Activated CD8-positive, alpha-beta T cell treated with anti-CD3 and anti-CD28 coated beads for 36 hours (primary cell): ENCODE measurements around the gene BAHD1. TPM values are rescaled to one million over a fixed set of nuclear protein-coding genes. Genes with fewer than 3 reads are reported as not detected.

Source experiments
- ATAC-seq: fragments of 200-7000 bp; cut with Tn5 transposase; one replicate; pipeline ENCODE4 v1.10.0; 2021; ENCODE audit warnings: mild to moderate bottlenecking, moderate library complexity
- CTCF ChIA-PET: fragments of 350-600 bp; sonication (Branson Sonifier 250); formaldehyde crosslinking; loops from one replicate; lab custom pipeline; 2021; ENCODE audit warnings: antibody characterized with exemption; lab: Charles Lee
- POLR2A ChIA-PET: fragments of 350-600 bp; sonication (Branson Sonifier 250); formaldehyde crosslinking; loops from one replicate; lab custom pipeline; 2021; ENCODE audit warnings: antibody characterized with exemption; lab: Charles Lee
- DNase-seq: peaks from one replicate; pipeline ENCODE4 v3.0.0-alpha.2; 2020
- H3K27ac Mint-ChIP-seq: one replicate; pipeline ENCODE4 v1.8.0; 2021; ENCODE audit warnings: mild to moderate bottlenecking, mixed read lengths
- H3K27me3 Mint-ChIP-seq: one replicate; pipeline ENCODE4 v1.8.0; 2021; ENCODE audit warnings: mixed read lengths
- H3K36me3 Mint-ChIP-seq: one replicate; pipeline ENCODE4 v1.8.0; 2021; ENCODE audit warnings: low read depth, mixed read lengths
- H3K4me1 Mint-ChIP-seq: one replicate; pipeline ENCODE4 v1.8.0; 2021; ENCODE audit warnings: low read depth, mixed read lengths
- H3K4me3 Mint-ChIP-seq: one replicate; pipeline ENCODE4 v1.8.0; 2021; ENCODE audit warnings: mild to moderate bottlenecking, moderate library complexity, mixed read lengths
- H3K9me3 Mint-ChIP-seq: one replicate; pipeline ENCODE4 v1.8.0; 2021; ENCODE audit warnings: mixed read lengths
- CTCF ChIP-seq: fragments of 200-600 bp; IDR thresholded peaks from one replicate; pipeline ENCODE4 v1.8.0; 2022; ENCODE audit warnings: antibody characterized with exemption, mild to moderate bottlenecking
- intact Hi-C: fragments of 100-400 bp; cut with micrococcal nuclease; formaldehyde crosslinking; loops from one replicate; pipeline ENCODE4 v1.10.0; 2022
- total RNA-seq, 2 experiments: library from RNA; stranded (reverse); gene quantifications; one replicate each; pipeline ENCODE4 v1.2.3, GENCODE V29; 2021

Gene BAHD1
- total RNA-seq, 2 experiments from 2014 or later: 14.7 to 17.6 TPM

- no peaks in the 10 kb centered on the region for H3K9me3 Mint-ChIP-seq
- H3K4me3 Mint-ChIP-seq: no peak overlapping the region
- no peaks in the 10 kb centered on the region for H3K36me3 Mint-ChIP-seq
- intact Hi-C loops: no loop called here
- ChIA-PET CTCF (interaction anchor here (1.1 to 1.4 kb wide), 2 partner anchors 115 to 118 kb away, joined by 3 to 4 read pairs; partner anchors contain the start of gene CCDC9B), POLR2A (interaction anchor here (1.0 to 2.3 kb wide), 4 partner anchors 10 to 66 kb away, joined by 3 to 15 read pairs (median 6); no protein-coding TSS in a partner anchor)
- peaks cover 36% of the 10 kb centered on the region for H3K4me1 Mint-ChIP-seq
- DNase-seq (no peak), ATAC-seq (no peak)
- no peaks in the 10 kb centered on the region for H3K27me3 Mint-ChIP-seq
- TF ChIP-seq CTCF: no peak
- H3K27ac Mint-ChIP-seq: no peak overlapping the region
Observed at GRCh38 chr15:40458495-40459371, 18.0 kb downstream of the BAHD1 start.

GRCh38 chr15:40459391-40460015 lies 18.8 kb downstream of the BAHD1 start:
- ATAC-seq (no peak), DNase-seq (no peak)
- H3K9me3 Mint-ChIP-seq: no peaks in the 10 kb centered on the region
- peaks cover 29% of the 10 kb centered on the region for H3K4me1 Mint-ChIP-seq
- TF ChIP-seq CTCF: no peak
- no peak overlapping the region for H3K4me3 Mint-ChIP-seq
- POLR2A ChIA-PET: interaction anchor here (1.6 kb wide), 1 partner anchor 10 kb away, joined by 9 read pairs; no protein-coding TSS in a partner anchor
- H3K27ac Mint-ChIP-seq: no peak overlapping the region
- intact Hi-C loops: no loop called here
- H3K27me3 Mint-ChIP-seq: no peaks in the 10 kb centered on the region
- no peaks in the 10 kb centered on the region for H3K36me3 Mint-ChIP-seq
- CTCF ChIA-PET: interaction anchor here (1.4 kb wide), 1 partner anchor 115 kb away, joined by 4 read pairs; no protein-coding TSS in a partner anchor

- no peak overlapping the region for H3K27ac Mint-ChIP-seq
- POLR2A ChIA-PET: interaction anchor here (1.6 kb wide), 1 partner anchor 10 kb away, joined by 9 read pairs; no protein-coding TSS in a partner anchor
- TF ChIP-seq CTCF: no peak
- no peaks in the 10 kb centered on the region for H3K9me3 Mint-ChIP-seq
- CTCF ChIA-PET: no interaction called here
- H3K4me3 Mint-ChIP-seq: no peak overlapping the region
- intact Hi-C loops: no loop called here
- peaks cover 2% of the 10 kb centered on the region for H3K36me3 Mint-ChIP-seq
- DNase-seq (no peak), ATAC-seq (no peak)
- H3K4me1 Mint-ChIP-seq: peaks cover 24% of the 10 kb centered on the region
- no peaks in the 10 kb centered on the region for H3K27me3 Mint-ChIP-seq
Observed at GRCh38 chr15:40460404-40460803, 19.7 kb downstream of the BAHD1 start.

GRCh38 chr15:40461958-40462357 lies 21.2 kb downstream of the BAHD1 start:
- POLR2A ChIA-PET: no interaction called here
- Mint-ChIP-seq H3K27ac (no peak overlapping the region), H3K36me3 (peaks cover 12% of the 10 kb centered on the region), H3K9me3 (no peaks in the 10 kb centered on the region), H3K4me3 (no peak overlapping the region), H3K4me1 (peaks cover 22% of the 10 kb centered on the region), H3K27me3 (no peaks in the 10 kb centered on the region)
- CTCF ChIA-PET: no interaction called here
- DNase-seq: no peak
- no peak for TF ChIP-seq CTCF
- no peak for ATAC-seq
- intact Hi-C loops: no loop called here
